Uterus (tissue), 2 donors: Measurements from ENCODE around the gene TWNK.

Experiments used
- CTCF ChIP-seq, 4 experiments: fragments of 200-600 bp in 2 of 4; fragments of 450-650 bp in 2 of 4; sonication (generic) in 2 of 4; IDR thresholded peaks; one replicate each; pipeline ENCODE4 v1.5.1; 2016 to 2019; ENCODE audit warnings: antibody characterized with exemption in 4 of 4, mild to moderate bottlenecking in 2 of 4, moderate library complexity in 1 of 4
- POLR2A ChIP-seq, 2 donors: fragments of 450-650 bp; IDR thresholded peaks; one replicate each; pipeline ENCODE4 v1.6.1; 2016; ENCODE audit warnings: antibody characterized with exemption in 2 of 2, mild to moderate bottlenecking in 1 of 2, moderate library complexity in 1 of 2

- TF ChIP-seq CTCF (IDR thresholded peaks at IDR 0.05) (peak; percentile 80 to 93 (median 88)), POLR2A (IDR thresholded peaks at IDR 0.05) (no peak)
Measured at GRCh38 chr10:101012525-101013364, 25.4 kb downstream of the TWNK start.
